Neural cell (in vitro differentiated cells): Measurements from ENCODE around the gene SLC16A1.

Experiments used
- EP300 ChIP-seq: fragments of 450-650 bp; conservative IDR thresholded peaks from 2 replicates; pipeline ENCODE4 v1.6.1; 2014; ENCODE audit warnings: antibody characterized with exemption, mild to moderate bottlenecking, moderate library complexity; ENCODE audit not compliant: poor library complexity, severe bottlenecking
- EZH2 ChIP-seq: fragments of 200-600, 300-800 bp; shearing (Covaris generic), sonication (generic); IDR thresholded peaks from 2 replicates; pipeline ENCODE4 v1.6.1; 2014; ENCODE audit warnings: antibody characterized with exemption, low read length, borderline replicate concordance, mild to moderate bottlenecking; ENCODE audit not compliant: insufficient read depth, poor library complexity, severe bottlenecking
- MXI1 ChIP-seq: fragments of 450-650 bp; conservative IDR thresholded peaks from 2 replicates; pipeline ENCODE4 v1.6.1; 2014; ENCODE audit warnings: antibody characterized with exemption, mild to moderate bottlenecking; ENCODE audit not compliant: poor library complexity, severe bottlenecking
- POLR2AphosphoS5 ChIP-seq: IDR thresholded peaks from 2 replicates; pipeline ENCODE4 v1.6.1; 2012
- RAD21 ChIP-seq: fragments of 450-650 bp; conservative IDR thresholded peaks from 2 replicates; pipeline ENCODE4 v1.6.1; 2014; ENCODE audit warnings: antibody characterized with exemption, mild to moderate bottlenecking, moderate library complexity
- TAF1 ChIP-seq: IDR thresholded peaks from 2 replicates; pipeline ENCODE4 v1.6.1; 2012; ENCODE audit warnings: low read depth
- TF ChIP-seq, protein P1 (sequence below): fragments of 450-650 bp; IDR thresholded peaks from 2 replicates; pipeline ENCODE4 v1.5.1; 2014; ENCODE audit warnings: antibody characterized with exemption, mild to moderate bottlenecking, moderate library complexity; ENCODE audit not compliant: poor library complexity, severe bottlenecking

DNA sequence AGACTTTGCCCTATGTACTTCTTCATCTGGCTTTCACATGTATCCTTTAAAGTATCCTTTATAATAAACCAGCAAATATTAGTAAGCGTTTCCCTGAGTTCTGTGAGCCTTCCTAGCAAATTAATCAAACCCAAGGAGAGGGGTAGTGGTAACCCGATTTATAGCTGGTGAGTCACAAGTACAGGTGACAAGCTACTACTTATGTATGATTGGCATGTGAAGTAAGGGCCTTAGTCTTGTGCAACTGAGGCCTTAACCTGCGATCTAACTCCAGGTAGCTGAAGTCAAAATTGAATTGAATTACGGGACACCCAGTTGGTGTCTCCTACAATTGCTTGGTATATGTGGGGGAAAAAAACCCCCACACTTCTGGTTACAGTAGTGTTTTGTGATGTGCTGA, 26.0 kb downstream of the SLC16A1 start:
- no peak for TF ChIP-seq TAF1
- TF ChIP-seq, protein P1, sequence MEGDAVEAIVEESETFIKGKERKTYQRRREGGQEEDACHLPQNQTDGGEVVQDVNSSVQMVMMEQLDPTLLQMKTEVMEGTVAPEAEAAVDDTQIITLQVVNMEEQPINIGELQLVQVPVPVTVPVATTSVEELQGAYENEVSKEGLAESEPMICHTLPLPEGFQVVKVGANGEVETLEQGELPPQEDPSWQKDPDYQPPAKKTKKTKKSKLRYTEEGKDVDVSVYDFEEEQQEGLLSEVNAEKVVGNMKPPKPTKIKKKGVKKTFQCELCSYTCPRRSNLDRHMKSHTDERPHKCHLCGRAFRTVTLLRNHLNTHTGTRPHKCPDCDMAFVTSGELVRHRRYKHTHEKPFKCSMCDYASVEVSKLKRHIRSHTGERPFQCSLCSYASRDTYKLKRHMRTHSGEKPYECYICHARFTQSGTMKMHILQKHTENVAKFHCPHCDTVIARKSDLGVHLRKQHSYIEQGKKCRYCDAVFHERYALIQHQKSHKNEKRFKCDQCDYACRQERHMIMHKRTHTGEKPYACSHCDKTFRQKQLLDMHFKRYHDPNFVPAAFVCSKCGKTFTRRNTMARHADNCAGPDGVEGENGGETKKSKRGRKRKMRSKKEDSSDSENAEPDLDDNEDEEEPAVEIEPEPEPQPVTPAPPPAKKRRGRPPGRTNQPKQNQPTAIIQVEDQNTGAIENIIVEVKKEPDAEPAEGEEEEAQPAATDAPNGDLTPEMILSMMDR, result no peak
- no peak for TF ChIP-seq EZH2
- TF ChIP-seq POLR2AphosphoS5, result no peak
- TF ChIP-seq MXI1, result no peak
- no peak for TF ChIP-seq RAD21
- no peak for TF ChIP-seq EP300
